VCaP (cell line): ENCODE measurements around the gene VPS13C.

ENCODE experiments used
- H3K27ac ChIP-seq: fragments of 450-650 bp; 2 replicates; pipeline ENCODE4 v1.5.1; 2017
- TF ChIP-seq, protein P1 (sequence below): fragments of 450-650 bp; conservative IDR thresholded peaks from 2 replicates; pipeline ENCODE4 v1.5.1; 2017; ENCODE audit warnings: mild to moderate bottlenecking, moderate library complexity

Gene VPS13C

GRCh38 chr15:62104401-62104800 is 44.2 kb upstream of the VPS13C start:
- H3K27ac ChIP-seq, result no peak overlapping the region
- TF ChIP-seq, protein P1, sequence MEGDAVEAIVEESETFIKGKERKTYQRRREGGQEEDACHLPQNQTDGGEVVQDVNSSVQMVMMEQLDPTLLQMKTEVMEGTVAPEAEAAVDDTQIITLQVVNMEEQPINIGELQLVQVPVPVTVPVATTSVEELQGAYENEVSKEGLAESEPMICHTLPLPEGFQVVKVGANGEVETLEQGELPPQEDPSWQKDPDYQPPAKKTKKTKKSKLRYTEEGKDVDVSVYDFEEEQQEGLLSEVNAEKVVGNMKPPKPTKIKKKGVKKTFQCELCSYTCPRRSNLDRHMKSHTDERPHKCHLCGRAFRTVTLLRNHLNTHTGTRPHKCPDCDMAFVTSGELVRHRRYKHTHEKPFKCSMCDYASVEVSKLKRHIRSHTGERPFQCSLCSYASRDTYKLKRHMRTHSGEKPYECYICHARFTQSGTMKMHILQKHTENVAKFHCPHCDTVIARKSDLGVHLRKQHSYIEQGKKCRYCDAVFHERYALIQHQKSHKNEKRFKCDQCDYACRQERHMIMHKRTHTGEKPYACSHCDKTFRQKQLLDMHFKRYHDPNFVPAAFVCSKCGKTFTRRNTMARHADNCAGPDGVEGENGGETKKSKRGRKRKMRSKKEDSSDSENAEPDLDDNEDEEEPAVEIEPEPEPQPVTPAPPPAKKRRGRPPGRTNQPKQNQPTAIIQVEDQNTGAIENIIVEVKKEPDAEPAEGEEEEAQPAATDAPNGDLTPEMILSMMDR, result no peak

GRCh38 chr15:62103431-62103830 is 43.2 kb upstream of the VPS13C start:
- TF ChIP-seq, protein P1, result no peak
- H3K27ac ChIP-seq, result no peak overlapping the region

DNA sequence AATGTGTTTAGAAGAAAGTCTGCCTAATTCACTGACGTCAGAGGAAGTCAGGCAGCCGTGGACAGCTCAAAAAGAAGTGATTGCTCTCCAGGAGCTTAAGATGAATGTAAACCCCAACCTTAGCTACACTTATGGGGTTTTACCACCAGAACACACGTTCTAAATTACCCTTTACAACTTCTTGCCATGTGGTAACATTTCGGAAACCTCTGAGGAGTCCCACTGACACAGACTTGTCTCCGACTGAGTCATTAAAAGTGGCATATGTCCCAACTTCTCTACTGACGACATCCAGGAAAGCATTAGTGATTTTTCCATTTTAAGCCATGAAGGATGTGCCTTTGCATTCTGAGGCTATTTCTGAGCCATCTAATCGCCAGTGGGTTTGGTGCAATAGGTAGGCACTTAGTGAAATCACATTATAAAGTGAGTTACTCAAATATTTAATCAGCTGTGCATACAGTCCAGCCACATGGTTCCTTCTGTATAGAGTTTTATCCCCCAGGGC is 38.9 kb upstream of the VPS13C start:
- H3K27ac ChIP-seq, result no peak overlapping the region

DNA sequence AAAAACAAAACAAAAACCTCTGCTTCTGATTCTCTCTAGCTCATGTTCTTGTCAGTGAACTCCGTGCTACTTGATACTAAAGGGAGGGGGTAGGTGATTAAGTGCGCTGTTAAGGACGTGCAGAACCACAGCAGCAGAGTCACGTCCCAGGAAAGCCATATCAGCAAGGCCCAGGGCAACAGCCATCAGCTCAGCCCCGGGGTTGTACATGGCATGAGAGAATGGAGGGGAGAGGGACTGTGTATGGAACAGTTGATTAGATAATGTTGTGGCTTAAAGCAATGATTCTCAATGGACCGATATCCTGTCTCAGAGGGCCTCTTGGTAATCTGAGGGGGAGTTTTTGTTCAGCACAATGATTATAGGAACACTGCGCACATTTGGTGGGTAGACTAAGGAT is 34.1 kb upstream of the VPS13C start:
- TF ChIP-seq, protein P1, result no peak
- no peak overlapping the region for H3K27ac ChIP-seq

More for the DNA sequence above, 38.9 kb upstream of the VPS13C start:
- TF ChIP-seq, protein P1, result no peak

DNA sequence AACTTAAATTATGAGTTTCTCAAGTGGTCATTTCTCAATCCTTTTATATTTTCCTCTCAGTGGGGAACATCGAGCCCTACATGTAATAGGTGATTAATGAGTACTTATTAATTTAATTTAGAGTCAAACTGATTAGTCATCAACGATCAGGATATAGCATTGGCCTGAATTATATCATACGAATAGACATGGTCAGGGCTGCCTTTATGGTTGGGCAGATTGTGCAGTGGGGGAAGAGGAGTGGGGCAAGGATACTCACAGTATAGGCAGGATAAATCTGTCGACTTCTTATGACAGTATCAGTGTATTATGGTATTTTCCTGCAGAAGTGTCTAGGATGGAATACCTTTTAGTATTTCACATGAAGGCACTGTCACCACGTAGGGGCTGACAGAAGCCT is 33.6 kb upstream of the VPS13C start:
- no peak overlapping the region for H3K27ac ChIP-seq
- TF ChIP-seq, protein P1, result no peak

- H3K27ac ChIP-seq, result no peak overlapping the region
- TF ChIP-seq, protein P1, result no peak
Observed at GRCh38 chr15:62090988-62091387, 30.7 kb upstream of the VPS13C start.

DNA sequence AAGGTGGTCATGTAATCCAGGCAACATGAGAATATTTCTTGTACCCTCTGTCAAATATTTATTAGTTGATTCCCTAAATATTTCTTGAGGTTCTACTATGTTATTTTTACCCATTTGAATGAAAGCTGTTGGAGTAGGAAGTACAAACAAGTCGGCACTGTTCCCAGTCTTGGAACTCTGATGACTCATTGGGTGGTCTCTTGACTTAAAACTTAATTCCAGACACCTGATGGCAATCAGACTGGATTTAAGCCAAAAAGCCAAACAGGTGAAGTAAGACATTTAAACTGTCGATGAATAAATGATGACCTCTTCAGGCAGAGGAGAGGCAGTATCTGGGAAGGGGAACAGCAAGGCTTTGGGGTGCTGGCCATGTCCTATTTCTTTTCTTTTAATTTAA is 29.4 kb upstream of the VPS13C start:
- no peak overlapping the region for H3K27ac ChIP-seq
- TF ChIP-seq, protein P1, result no peak
